Esophagus squamous epithelium (tissue), 4 donors: ENCODE results near the gene GRIK2.

Source experiments
- CTCF ChIP-seq, 6 experiments: fragments of 450-650 bp in 4 of 6; fragments of 200-600 bp in 2 of 6; sonication (generic) in 2 of 6; IDR thresholded peaks; one replicate each; pipeline ENCODE4 v1.5.1; 2016 to 2019; ENCODE audit warnings: antibody characterized with exemption in 6 of 6, mild to moderate bottlenecking in 4 of 6, moderate library complexity in 4 of 6
- POLR2A ChIP-seq, 4 donors: fragments of 450-650 bp; IDR thresholded peaks; one replicate each; pipeline ENCODE4 v1.6.1; 2017; ENCODE audit warnings: antibody characterized with exemption in 4 of 4, mild to moderate bottlenecking in 4 of 4, moderate library complexity in 3 of 4

GRCh38 chr6:101716810-101717209 lies 323.3 kb downstream of the GRIK2 start:
- TF ChIP-seq CTCF (IDR thresholded peaks at IDR 0.05) (no peak), POLR2A (IDR thresholded peaks at IDR 0.05) (no peak)
